Lung (tissue), 12 donors: ENCODE measurements around the gene MEPCE. TPM values are rescaled to one million over a fixed set of nuclear protein-coding genes. Genes with fewer than 3 reads are reported as not detected.

ENCODE experiments used
- ATAC-seq: fragments of 200-7000 bp; cut with Tn5 transposase; one replicate; pipeline ENCODE4 v1.9.1; 2020; ENCODE audit warnings: moderate number of reproducible peaks; ENCODE audit not compliant: insufficient read depth, low FRiP score
- DNase-seq, 3 donors: peaks; one replicate each; pipeline ENCODE4 v3.0.0-alpha.2; 2013 to 2017
- H3K27ac ChIP-seq, 2 donors: one replicate each; pipeline ENCODE4 v1.5.1; 2013; ENCODE audit warnings: mild to moderate bottlenecking in 2 of 2, moderate library complexity in 2 of 2, control low read depth in 1 of 2, inconsistent platforms in 1 of 2, low read depth in 1 of 2, low read length in 1 of 2
- H3K27me3 ChIP-seq, 3 donors: one replicate each; pipeline ENCODE4 v1.5.1; 2013; ENCODE audit warnings: low read length in 2 of 3; ENCODE audit not compliant: control insufficient read depth in 3 of 3, insufficient read depth in 3 of 3
- H3K36me3 ChIP-seq, 4 donors: one replicate each; pipeline ENCODE4 v1.5.1; 2013; ENCODE audit warnings: low read length in 4 of 4, mild to moderate bottlenecking in 1 of 4, moderate library complexity in 1 of 4; ENCODE audit not compliant: control insufficient read depth in 4 of 4, insufficient read depth in 4 of 4
- H3K4me1 ChIP-seq, 5 donors: one replicate each; pipeline ENCODE4 v1.5.1; 2013; ENCODE audit warnings: low read length in 5 of 5, mild to moderate bottlenecking in 2 of 5, moderate library complexity in 1 of 5; ENCODE audit not compliant: control insufficient read depth in 5 of 5, insufficient read depth in 5 of 5
- H3K4me3 ChIP-seq: one replicate; pipeline ENCODE4 v1.5.1; 2013; ENCODE audit warnings: mild to moderate bottlenecking, control low read depth, moderate library complexity
- H3K9ac ChIP-seq, 2 donors: one replicate each; pipeline ENCODE4 v1.5.1; 2013; ENCODE audit warnings: low read length in 2 of 2, control low read depth in 1 of 2; ENCODE audit not compliant: insufficient read depth in 1 of 2
- H3K9me3 ChIP-seq, 4 donors: one replicate each; pipeline ENCODE4 v1.5.1; 2013; ENCODE audit warnings: low read length in 3 of 4, mild to moderate bottlenecking in 1 of 4, moderate library complexity in 1 of 4; ENCODE audit not compliant: control insufficient read depth in 4 of 4, insufficient read depth in 3 of 4
- WGBS, 2 donors: extraction: QIAGEN DNeasy Blood & Tissue Kit; methylation state at CpG; one replicate each; pipeline ENCODE4 v1.1.7; 2013; 5-methylcytosine and 5-hydroxymethylcytosine counted together
- polyA plus RNA-seq, 2 donors: library from polyadenylated mRNA; stranded (reverse); fragments of 200-250 nt; gene quantifications; one replicate each; pipeline ENCODE4 v1.2.1, GENCODE V29; 2013
- total RNA-seq, 2 donors: library from RNA; depleted of rRNA in 1 of 2; stranded (reverse); fragments of >200 nt in 1 of 2; gene quantifications; one replicate each; pipeline ENCODE4 v1.2.1, GENCODE V29; 2014 to 2021
- TF ChIP-seq, protein P1 (sequence below): IDR thresholded peaks from 2 replicates; pipeline ENCODE4 v1.5.1; 2012; ENCODE audit warnings: mild to moderate bottlenecking; ENCODE audit errors: control extremely low read depth, extremely low read depth
- donor health status: control.
- donor health status: control.
- donor health status: Bipolar disorder and iron deficiency.
- donor health status: healthy.
- donor health status: DM: yes; HTN: yes; CAD: no.

MEPCE gene
- total and polyA plus RNA-seq, 4 donors, result 25.6 to 38.7 (median 29.1) TPM

DNA sequence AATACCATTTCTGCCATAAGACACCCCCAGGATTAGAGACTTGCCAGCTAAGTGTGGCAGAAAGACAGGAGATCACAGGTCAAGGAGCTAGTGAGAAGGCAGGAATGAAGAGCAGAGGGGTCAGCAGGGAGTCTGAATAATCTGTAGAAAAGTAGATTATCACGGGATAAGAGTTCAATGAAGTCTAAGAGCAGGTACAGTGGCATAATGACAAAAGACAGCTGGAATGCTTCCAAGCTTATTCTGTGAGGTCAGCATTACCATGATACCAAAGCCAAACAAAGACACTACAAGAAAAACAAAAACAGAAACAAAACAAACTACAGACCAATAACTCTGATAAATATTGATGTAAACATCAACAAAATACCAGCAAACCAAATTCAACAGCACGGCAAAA lies 35.6 kb upstream of the MEPCE start:
- no peak for ATAC-seq
- 74 to 76% methylated on average over 2 of the region's 2 CpGs for WGBS, 2 donors

DNA sequence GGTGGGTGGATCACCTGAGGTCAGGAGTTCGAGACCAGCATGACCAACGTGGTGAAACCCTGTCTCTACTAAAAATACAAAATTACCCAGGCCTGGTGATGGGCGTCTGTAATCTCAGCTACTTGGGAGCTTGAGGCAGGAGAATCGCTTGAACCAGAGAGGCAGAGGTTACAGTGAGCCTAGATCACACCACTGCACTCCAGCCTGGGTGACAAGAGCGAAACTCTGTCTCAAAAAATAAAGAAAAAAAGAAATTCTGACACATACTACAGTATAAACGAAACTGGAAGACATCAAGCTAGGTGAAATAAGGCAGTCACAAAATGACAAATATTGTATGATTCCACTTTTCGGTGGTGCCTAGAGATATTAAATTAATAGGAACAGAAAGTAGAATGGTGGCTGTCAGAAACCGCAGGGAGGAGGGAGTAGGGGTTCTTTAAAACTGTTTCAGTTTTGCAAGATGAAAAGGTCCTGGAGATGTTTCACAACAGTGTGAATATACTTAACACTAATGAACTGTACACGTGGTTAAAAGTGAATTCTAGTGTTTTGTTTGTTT lies 33.1 kb upstream of the MEPCE start:
- H3K27ac ChIP-seq, result no peak overlapping the region
- no peaks in the 10 kb centered on the region for H3K4me1 ChIP-seq
- DNase-seq, result no peak
- H3K9me3 ChIP-seq, result peaks cover 0 to 1% (median 0%) of the 10 kb centered on the region in 4 donors
- H3K27me3 ChIP-seq, result no peaks in the 10 kb centered on the region
- no peak for ATAC-seq
- H3K9ac ChIP-seq, result no peak overlapping the region
- TF ChIP-seq, protein P1, sequence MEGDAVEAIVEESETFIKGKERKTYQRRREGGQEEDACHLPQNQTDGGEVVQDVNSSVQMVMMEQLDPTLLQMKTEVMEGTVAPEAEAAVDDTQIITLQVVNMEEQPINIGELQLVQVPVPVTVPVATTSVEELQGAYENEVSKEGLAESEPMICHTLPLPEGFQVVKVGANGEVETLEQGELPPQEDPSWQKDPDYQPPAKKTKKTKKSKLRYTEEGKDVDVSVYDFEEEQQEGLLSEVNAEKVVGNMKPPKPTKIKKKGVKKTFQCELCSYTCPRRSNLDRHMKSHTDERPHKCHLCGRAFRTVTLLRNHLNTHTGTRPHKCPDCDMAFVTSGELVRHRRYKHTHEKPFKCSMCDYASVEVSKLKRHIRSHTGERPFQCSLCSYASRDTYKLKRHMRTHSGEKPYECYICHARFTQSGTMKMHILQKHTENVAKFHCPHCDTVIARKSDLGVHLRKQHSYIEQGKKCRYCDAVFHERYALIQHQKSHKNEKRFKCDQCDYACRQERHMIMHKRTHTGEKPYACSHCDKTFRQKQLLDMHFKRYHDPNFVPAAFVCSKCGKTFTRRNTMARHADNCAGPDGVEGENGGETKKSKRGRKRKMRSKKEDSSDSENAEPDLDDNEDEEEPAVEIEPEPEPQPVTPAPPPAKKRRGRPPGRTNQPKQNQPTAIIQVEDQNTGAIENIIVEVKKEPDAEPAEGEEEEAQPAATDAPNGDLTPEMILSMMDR, result no peak
- H3K36me3 ChIP-seq, result no peaks in the 10 kb centered on the region
- no peak overlapping the region for H3K4me3 ChIP-seq
- WGBS, 2 donors, result 51 to 55% methylated on average over 9 of the region's 9 CpGs

More for the DNA sequence above, 35.6 kb upstream of the MEPCE start:
- no peak for DNase-seq
- Histone ChIP-seq H3K9ac (no peak overlapping the region), H3K27ac (no peak overlapping the region), H3K27me3 (peaks cover 0 to 3% (median 0%) of the 10 kb centered on the region in 3 donors), H3K36me3 (no peaks in the 10 kb centered on the region), H3K4me1 (no peaks in the 10 kb centered on the region), H3K4me3 (no peak overlapping the region), H3K9me3 (no peaks in the 10 kb centered on the region)
- TF ChIP-seq, protein P1, result no peak

DNA sequence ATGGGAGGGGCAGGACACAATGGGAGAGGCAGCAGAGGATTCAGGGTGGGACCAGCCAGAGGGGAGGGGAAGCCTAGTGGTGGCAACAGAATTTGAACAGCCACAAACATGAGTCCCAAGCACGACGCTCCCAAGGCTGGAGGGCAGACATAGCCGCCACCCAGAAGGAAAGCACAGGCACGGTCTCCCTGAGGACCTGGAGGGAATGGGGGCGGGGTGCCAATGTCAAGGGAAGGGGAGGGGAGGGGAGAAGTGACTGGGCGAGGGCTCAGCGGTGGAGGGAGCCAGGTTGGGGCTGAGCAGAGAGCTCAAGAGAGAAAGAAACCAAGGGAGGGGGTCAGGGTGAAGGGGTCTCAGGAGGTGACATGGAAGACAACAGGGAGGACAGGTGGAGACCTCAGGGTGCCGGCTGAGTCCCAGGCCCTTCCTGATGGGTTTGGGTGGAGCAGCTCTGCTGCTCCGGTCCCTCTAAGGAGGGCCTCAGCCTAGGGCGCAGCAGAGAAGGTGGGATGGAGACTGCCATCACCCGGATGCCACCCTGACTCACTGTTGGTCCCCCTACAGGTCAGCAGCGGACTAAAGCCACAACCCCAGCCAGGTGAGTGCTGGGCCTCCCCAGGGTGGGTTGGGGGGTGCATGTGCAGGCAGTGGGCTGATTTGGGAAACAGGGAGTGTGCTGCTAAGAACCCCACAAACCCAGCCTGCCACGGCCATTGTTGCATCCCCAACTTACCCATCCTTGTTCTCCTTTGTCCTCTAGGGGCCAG lies 32.1 kb upstream of the MEPCE start:
- H3K27ac ChIP-seq, result no peak overlapping the region
- ATAC-seq, result no peak
- 56 to 67% methylated on average over 13 of the region's 13 CpGs for WGBS, 2 donors
- no peaks in the 10 kb centered on the region for H3K4me1 ChIP-seq
- no peak overlapping the region for H3K4me3 ChIP-seq
- H3K27me3 ChIP-seq, result no peaks in the 10 kb centered on the region
- peaks cover 0 to 1% (median 0%) of the 10 kb centered on the region in 4 donors for H3K9me3 ChIP-seq
- no peak for DNase-seq
- TF ChIP-seq, protein P1, result no peak
- H3K9ac ChIP-seq, result no peak overlapping the region
- peaks cover 0 to 2% (median 0%) of the 10 kb centered on the region in 4 donors for H3K36me3 ChIP-seq
